Calu3 (cell line): ENCODE data around the gene EP400. TPM values are rescaled to one million over a fixed set of nuclear protein-coding genes. Genes with fewer than 3 reads are reported as not detected.
"Not testable (repeated sequence)": the region's sequence is repeated elsewhere in the genome, so short reads cannot be mapped to it uniquely, and the experiment has no call there.

Experiments
- BruUV-seq: library from RNA; stranded (reverse); fragments of 400-500 nt; replicated peaks from 2 replicates; lab custom pipeline; 2021; lab: Mats Ljungman, UMichigan
- CTCF ChIA-PET: fragments of 300-600 bp; sonication (Branson Sonifier 250); formaldehyde crosslinking; loops from one replicate; lab custom pipeline; 2022; ENCODE audit warnings: antibody characterized with exemption; lab: Charles Lee
- DNase-seq: peaks from one replicate; pipeline ENCODE4 v3.0.0; 2022
- H3K27ac Mint-ChIP-seq: one replicate; pipeline ENCODE4 v1.8.0; 2022; ENCODE audit warnings: mixed read lengths; ENCODE audit not compliant: unreplicated experiment
- H3K27me3 Mint-ChIP-seq: one replicate; pipeline ENCODE4 v1.8.0; 2022; ENCODE audit warnings: mixed read lengths; ENCODE audit not compliant: unreplicated experiment
- H3K36me3 Mint-ChIP-seq: one replicate; pipeline ENCODE4 v1.8.0; 2022; ENCODE audit warnings: mild to moderate bottlenecking, moderate library complexity, mixed read lengths; ENCODE audit not compliant: insufficient read depth, unreplicated experiment
- H3K4me1 Mint-ChIP-seq: one replicate; pipeline ENCODE4 v1.8.0; 2022; ENCODE audit warnings: mild to moderate bottlenecking, low read depth, mixed read lengths; ENCODE audit not compliant: unreplicated experiment
- H3K4me3 Mint-ChIP-seq: one replicate; pipeline ENCODE4 v1.8.0; 2022; ENCODE audit warnings: mild to moderate bottlenecking, low read depth, moderate library complexity, mixed read lengths; ENCODE audit not compliant: unreplicated experiment
- H3K9me3 Mint-ChIP-seq: one replicate; pipeline ENCODE4 v1.8.0; 2022; ENCODE audit warnings: low read depth, mixed read lengths; ENCODE audit not compliant: unreplicated experiment
- intact Hi-C: fragments of 100-400 bp; cut with micrococcal nuclease; formaldehyde crosslinking; loops from one replicate; pipeline ENCODE4 v1.10.0; 2022; ENCODE audit not compliant: unreplicated experiment
- total RNA-seq: library from RNA; stranded (reverse); gene quantifications from 2 replicates; pipeline ENCODE4 v1.2.3, GENCODE V29; 2022
- TF ChIP-seq, protein P1 (sequence below): fragments of 200-600 bp; IDR thresholded peaks from one replicate; pipeline ENCODE4 v1.8.0; 2022; ENCODE audit warnings: antibody characterized with exemption; ENCODE audit not compliant: unreplicated experiment

Gene EP400
- total RNA-seq, 1 experiment from 2014 or later = 88.7 TPM

DNA sequence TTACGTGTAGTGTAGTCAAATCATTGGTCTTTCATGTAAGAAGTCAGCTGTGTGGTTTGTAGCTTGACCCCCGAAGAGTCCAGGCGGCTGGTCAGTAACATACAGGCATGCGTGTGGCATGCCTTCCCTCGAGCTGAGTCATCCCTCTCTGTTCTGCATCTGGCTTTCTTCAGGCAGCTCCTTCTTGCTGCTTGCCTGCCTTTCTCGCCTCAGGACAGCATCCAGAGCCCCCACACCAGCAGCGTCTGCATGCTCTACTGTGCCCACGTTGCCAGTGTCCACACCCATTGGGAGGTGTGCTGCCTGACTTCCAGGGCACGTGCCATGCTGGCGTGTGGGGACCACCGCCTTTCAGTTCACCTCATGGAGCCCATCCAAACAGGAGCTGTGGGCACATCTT lies 96.8 kb downstream of the EP400 start:
- Mint-ChIP-seq H3K4me1 (no peaks in the 10 kb centered on the region), H3K27me3 (no peaks in the 10 kb centered on the region), H3K9me3 (no peaks in the 10 kb centered on the region), H3K27ac (no peak overlapping the region), H3K4me3 (no peak overlapping the region), H3K36me3 (peaks cover 40% of the 10 kb centered on the region)
- no peak for DNase-seq
- CTCF ChIA-PET = no interaction called here
- TF ChIP-seq, protein P1, sequence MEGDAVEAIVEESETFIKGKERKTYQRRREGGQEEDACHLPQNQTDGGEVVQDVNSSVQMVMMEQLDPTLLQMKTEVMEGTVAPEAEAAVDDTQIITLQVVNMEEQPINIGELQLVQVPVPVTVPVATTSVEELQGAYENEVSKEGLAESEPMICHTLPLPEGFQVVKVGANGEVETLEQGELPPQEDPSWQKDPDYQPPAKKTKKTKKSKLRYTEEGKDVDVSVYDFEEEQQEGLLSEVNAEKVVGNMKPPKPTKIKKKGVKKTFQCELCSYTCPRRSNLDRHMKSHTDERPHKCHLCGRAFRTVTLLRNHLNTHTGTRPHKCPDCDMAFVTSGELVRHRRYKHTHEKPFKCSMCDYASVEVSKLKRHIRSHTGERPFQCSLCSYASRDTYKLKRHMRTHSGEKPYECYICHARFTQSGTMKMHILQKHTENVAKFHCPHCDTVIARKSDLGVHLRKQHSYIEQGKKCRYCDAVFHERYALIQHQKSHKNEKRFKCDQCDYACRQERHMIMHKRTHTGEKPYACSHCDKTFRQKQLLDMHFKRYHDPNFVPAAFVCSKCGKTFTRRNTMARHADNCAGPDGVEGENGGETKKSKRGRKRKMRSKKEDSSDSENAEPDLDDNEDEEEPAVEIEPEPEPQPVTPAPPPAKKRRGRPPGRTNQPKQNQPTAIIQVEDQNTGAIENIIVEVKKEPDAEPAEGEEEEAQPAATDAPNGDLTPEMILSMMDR = no peak
- BruUV-seq = no TSS peak
- intact Hi-C loops = no loop called here

DNA sequence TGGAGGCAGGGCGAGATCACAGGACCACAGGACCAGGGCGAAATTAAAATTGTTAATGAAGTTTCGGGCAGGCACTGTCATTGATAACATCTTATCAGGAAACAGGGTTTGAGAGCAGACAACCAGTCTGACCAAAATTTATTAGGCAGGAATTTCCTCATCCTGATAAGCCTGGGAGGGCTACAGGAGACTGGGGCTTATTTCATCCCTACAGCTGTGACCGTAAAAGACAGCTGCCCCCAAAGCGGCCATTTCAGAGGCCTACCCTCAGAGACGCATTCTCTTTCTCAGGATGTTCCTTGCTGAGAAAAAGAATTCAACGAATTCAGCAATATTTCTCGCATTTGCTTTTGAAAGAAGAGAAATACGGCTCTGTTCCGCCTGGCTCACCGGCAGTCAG lies 97.9 kb downstream of the EP400 start:
- H3K36me3 Mint-ChIP-seq = peaks cover 44% of the 10 kb centered on the region
- DNase-seq, intact Hi-C loops, H3K4me3 Mint-ChIP-seq, H3K27me3 Mint-ChIP-seq, H3K4me1 Mint-ChIP-seq, H3K9me3 Mint-ChIP-seq, BruUV-seq, H3K27ac Mint-ChIP-seq, CTCF ChIA-PET: not testable (repeated sequence)

DNA sequence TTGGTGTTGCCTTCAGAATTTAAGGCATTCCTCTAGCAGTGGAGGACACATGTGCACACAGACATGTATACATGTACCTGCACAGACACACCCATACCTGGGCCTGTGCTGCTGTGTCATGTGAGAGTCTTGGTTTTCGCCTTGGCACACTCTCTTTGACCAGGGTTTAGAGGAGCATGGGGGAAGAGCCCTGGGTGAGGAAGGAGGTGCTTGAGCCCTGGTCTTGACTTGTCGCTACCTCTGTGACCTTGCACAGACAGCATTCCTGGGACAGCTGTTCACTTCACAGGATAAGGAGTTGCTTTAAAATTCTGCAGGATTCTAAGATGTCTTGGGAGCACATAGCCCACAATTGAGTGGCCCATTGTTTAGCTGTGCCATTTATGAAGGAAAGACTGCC lies 99.7 kb downstream of the EP400 start:
- Mint-ChIP-seq H3K27me3 (no peaks in the 10 kb centered on the region), H3K9me3 (no peaks in the 10 kb centered on the region), H3K27ac (no peak overlapping the region), H3K4me1 (no peaks in the 10 kb centered on the region), H3K36me3 (peaks cover 41% of the 10 kb centered on the region), H3K4me3 (no peak overlapping the region)
- CTCF ChIA-PET = no interaction called here
- TF ChIP-seq, protein P1 = no peak
- intact Hi-C loops = no loop called here
- no TSS peak for BruUV-seq
- no peak for DNase-seq

GRCh38 chr12:132049876-132050275 lies 100.1 kb downstream of the EP400 start:
- H3K4me1 Mint-ChIP-seq = no peaks in the 10 kb centered on the region
- no peak overlapping the region for H3K4me3 Mint-ChIP-seq
- intact Hi-C loops = no loop called here
- H3K27me3 Mint-ChIP-seq = no peaks in the 10 kb centered on the region
- peaks cover 41% of the 10 kb centered on the region for H3K36me3 Mint-ChIP-seq
- CTCF ChIA-PET = no interaction called here
- no peak overlapping the region for H3K27ac Mint-ChIP-seq
- no peaks in the 10 kb centered on the region for H3K9me3 Mint-ChIP-seq
- BruUV-seq = no TSS peak
- TF ChIP-seq, protein P1 = no peak
- DNase-seq = no peak

DNA sequence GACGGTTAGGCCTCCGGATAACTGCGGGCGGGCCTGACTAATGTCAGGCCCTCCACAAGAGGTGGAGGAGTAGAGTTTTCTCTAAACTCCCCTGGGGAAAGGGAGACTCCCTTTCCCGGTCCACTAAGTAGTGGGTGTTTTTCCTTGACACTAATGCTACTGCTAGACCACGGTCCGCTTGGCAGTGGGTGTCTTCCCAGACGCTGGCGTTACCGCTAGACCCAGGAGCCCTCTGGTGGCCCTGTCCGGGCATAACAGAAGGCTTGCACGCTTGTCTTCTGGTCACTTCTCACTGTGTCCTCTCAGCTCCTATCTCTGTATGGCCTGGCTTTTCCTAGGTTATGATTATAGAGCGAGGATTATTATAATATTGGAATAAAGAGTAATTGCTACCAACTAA lies 102.0 kb downstream of the EP400 start:
- intact Hi-C loops, H3K9me3 Mint-ChIP-seq, CTCF ChIA-PET, H3K4me1 Mint-ChIP-seq, BruUV-seq, H3K27ac Mint-ChIP-seq, H3K27me3 Mint-ChIP-seq, H3K4me3 Mint-ChIP-seq: not testable (repeated sequence)
- peaks cover 45% of the 10 kb centered on the region for H3K36me3 Mint-ChIP-seq
- peak; percentile 50 for DNase-seq
- TF ChIP-seq, protein P1 = peak; percentile 39
